Kidney (tissue), 14 donors: ENCODE data around the gene PTCHD4. TPM values are rescaled to one million over a fixed set of nuclear protein-coding genes. Genes with fewer than 3 reads are reported as not detected.

Source experiments
- DNase-seq, 5 donors: peaks; one replicate each; pipeline ENCODE4 v3.0.0-alpha.2; 2013 to 2020
- FAIRE-seq: peaks from 2 replicates; lab custom pipeline; 2012; peaks lifted over from hg19 to GRCh38; lab: Jason Lieb, UNC
- H3K27ac ChIP-seq, 2 donors: one replicate each; pipeline ENCODE4 v1.7.0; 2013; ENCODE audit warnings: low read depth in 2 of 2, low read length in 2 of 2, inconsistent platforms in 1 of 2
- H3K27me3 ChIP-seq: one replicate; pipeline ENCODE4 v1.7.1; 2013; ENCODE audit warnings: low read length, inconsistent platforms; ENCODE audit not compliant: control insufficient read depth, insufficient read depth
- H3K36me3 ChIP-seq, 3 donors: one replicate each; pipeline versions ENCODE4 v1.7.0 to v1.7.1; 2013; ENCODE audit warnings: low read length in 3 of 3, control low read depth in 1 of 3, inconsistent platforms in 1 of 3; ENCODE audit not compliant: insufficient read depth in 3 of 3, control insufficient read depth in 2 of 3
- H3K4me1 ChIP-seq, 3 donors: one replicate each; pipeline versions ENCODE4 v1.7.0 to v1.7.1; 2013; ENCODE audit warnings: low read length in 3 of 3, inconsistent platforms in 1 of 3, low read depth in 1 of 3; ENCODE audit not compliant: control insufficient read depth in 2 of 3, insufficient read depth in 2 of 3
- H3K4me3 ChIP-seq, 3 donors: one replicate each; pipeline versions ENCODE4 v1.7.0 to v1.8.1; 2013; ENCODE audit warnings: low read length in 3 of 3, control low read depth in 1 of 3, inconsistent platforms in 1 of 3
- H3K9ac ChIP-seq, 3 donors: one replicate each; pipeline versions ENCODE4 v1.7.0 to v1.7.1; 2013; ENCODE audit warnings: low read length in 3 of 3, control low read depth in 1 of 3, inconsistent platforms in 1 of 3
- H3K9me3 ChIP-seq, 3 donors: one replicate each; pipeline versions ENCODE4 v1.7.0 to v1.7.1; 2013; ENCODE audit warnings: low read length in 3 of 3, control low read depth in 1 of 3, inconsistent platforms in 1 of 3; ENCODE audit not compliant: control insufficient read depth in 2 of 3, insufficient read depth in 1 of 3
- CTCF ChIP-seq: IDR thresholded peaks from 3 replicates; pipeline ENCODE4 v1.5.1; 2012; ENCODE audit warnings: mild to moderate bottlenecking, moderate library complexity, borderline replicate concordance; ENCODE audit not compliant: insufficient read depth; ENCODE audit errors: extremely low read depth
- intact Hi-C: fragments of 100-400 bp; cut with DNase I; formaldehyde crosslinking; loops from one replicate; pipeline ENCODE4 v1.11.1; 2022
- polyA plus RNA-seq: library from polyadenylated mRNA; stranded (reverse); fragments of 350-450 nt; fragmentation: Illumina TruSeq; extraction: RNeasy Lipid Tissue Mini Kit (QIAGEN cat#74804); gene quantifications from one replicate; pipeline ENCODE4 v1.2.3, GENCODE V29; 2014; ENCODE audit warnings: low read depth, low replicate concordance; ENCODE audit not compliant: insufficient read depth
- total RNA-seq: library from RNA; stranded (reverse); fragmentation: NEBNext Ultra II Directional; extraction: Animal tissue kit (Norgen Biotek cat#: 25700); gene quantifications from one replicate; pipeline ENCODE4 v1.2.1, GENCODE V29; 2021
- donor health status: control.
- donor health status: control.
- donor health status: control.
- donor health status: control.
- donor health status: control.
- donor health status: DM: yes; HTN: yes; CAD: no.
- donor health status: Normal renal cell carcinoma (clear cell type).

Gene PTCHD4
- total and polyA plus RNA-seq, 2 donors from 2014 or later = 0.24 to 1.7 TPM

GRCh38 chr6:48061265-48061990, 49.6 kb downstream of the PTCHD4 start:
- Histone ChIP-seq H3K9me3 (no peaks in the 10 kb centered on the region), H3K4me3 (no peak overlapping the region), H3K4me1 (no peaks in the 10 kb centered on the region), H3K36me3 (no peaks in the 10 kb centered on the region), H3K27me3 (no peaks in the 10 kb centered on the region), H3K27ac (no peak overlapping the region), H3K9ac (no peak overlapping the region)
- DNase-seq (no peak), FAIRE-seq (no peak)
- intact Hi-C loops = no loop called here
- TF ChIP-seq CTCF = no peak
